Measurements from ENCODE around the gene MC1R. TPM values are rescaled to one million over a fixed set of nuclear protein-coding genes. Genes with fewer than 3 reads are reported as not detected.
"Not testable (repeated sequence)": the region's sequence is repeated elsewhere in the genome, so short reads cannot be mapped to it uniquely, and the experiment has no call there.

Gene MC1R
- total RNA-seq, 1 experiment from 2014 or later, result 13.1 TPM

DNA sequence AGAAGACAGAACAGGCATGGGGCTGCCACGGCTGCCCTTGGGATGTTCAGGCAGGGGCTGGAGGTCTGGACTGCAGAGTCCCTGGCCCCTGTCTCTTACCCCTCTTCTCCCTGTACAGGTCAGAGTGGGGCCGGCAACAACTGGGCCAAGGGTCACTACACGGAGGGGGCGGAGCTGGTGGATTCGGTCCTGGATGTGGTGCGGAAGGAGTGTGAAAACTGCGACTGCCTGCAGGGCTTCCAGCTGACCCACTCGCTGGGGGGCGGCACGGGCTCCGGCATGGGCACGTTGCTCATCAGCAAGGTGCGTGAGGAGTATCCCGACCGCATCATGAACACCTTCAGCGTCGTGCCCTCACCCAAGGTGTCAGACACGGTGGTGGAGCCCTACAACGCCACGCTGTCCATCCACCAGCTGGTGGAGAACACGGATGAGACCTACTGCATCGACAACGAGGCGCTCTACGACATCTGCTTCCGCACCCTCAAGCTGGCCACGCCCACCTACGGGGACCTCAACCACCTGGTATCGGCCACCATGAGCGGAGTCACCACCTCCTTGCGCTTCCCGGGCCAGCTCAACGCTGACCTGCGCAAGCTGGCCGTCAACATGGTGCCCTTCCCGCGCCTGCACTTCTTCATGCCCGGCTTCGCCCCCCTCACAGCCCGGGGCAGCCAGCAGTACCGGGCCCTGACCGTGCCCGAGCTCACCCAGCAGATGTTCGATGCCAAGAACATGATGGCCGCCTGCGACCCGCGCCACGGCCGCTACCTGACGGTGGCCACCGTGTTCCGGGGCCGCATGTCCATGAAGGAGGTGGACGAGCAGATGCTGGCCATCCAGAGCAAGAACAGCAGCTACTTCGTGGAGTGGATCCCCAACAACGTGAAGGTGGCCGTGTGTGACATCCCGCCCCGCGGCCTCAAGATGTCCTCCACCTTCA, 16.2 kb downstream of the MC1R start:
- DNase-seq (ENCODE audit: unreplicated experiment), result no peak
- Mint-ChIP-seq H3K36me3 (ENCODE audit: insufficient read depth, unreplicated experiment) (peaks cover 12% of the 10 kb centered on the region), H3K9me3 (ENCODE audit: unreplicated experiment) (no peaks in the 10 kb centered on the region), H3K27ac (ENCODE audit: low read depth, unreplicated experiment) (no peak overlapping the region), H3K27me3 (ENCODE audit: insufficient read depth, unreplicated experiment) (no peaks in the 10 kb centered on the region), H3K4me3 (ENCODE audit: unreplicated experiment) (no peak overlapping the region), H3K4me1 (ENCODE audit: insufficient read depth, unreplicated experiment) (peaks cover 6% of the 10 kb centered on the region)
- intact Hi-C loops (cut with micrococcal nuclease), result no loop called here
- TF ChIP-seq, protein P1, sequence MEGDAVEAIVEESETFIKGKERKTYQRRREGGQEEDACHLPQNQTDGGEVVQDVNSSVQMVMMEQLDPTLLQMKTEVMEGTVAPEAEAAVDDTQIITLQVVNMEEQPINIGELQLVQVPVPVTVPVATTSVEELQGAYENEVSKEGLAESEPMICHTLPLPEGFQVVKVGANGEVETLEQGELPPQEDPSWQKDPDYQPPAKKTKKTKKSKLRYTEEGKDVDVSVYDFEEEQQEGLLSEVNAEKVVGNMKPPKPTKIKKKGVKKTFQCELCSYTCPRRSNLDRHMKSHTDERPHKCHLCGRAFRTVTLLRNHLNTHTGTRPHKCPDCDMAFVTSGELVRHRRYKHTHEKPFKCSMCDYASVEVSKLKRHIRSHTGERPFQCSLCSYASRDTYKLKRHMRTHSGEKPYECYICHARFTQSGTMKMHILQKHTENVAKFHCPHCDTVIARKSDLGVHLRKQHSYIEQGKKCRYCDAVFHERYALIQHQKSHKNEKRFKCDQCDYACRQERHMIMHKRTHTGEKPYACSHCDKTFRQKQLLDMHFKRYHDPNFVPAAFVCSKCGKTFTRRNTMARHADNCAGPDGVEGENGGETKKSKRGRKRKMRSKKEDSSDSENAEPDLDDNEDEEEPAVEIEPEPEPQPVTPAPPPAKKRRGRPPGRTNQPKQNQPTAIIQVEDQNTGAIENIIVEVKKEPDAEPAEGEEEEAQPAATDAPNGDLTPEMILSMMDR (IDR thresholded peaks at IDR 0.05; ENCODE audit: unreplicated experiment), result no peak
- ChIA-PET POLR2A (no interaction called here), CTCF (no interaction called here)
- no TSS peak for BruUV-seq (replicated peaks)

DNA sequence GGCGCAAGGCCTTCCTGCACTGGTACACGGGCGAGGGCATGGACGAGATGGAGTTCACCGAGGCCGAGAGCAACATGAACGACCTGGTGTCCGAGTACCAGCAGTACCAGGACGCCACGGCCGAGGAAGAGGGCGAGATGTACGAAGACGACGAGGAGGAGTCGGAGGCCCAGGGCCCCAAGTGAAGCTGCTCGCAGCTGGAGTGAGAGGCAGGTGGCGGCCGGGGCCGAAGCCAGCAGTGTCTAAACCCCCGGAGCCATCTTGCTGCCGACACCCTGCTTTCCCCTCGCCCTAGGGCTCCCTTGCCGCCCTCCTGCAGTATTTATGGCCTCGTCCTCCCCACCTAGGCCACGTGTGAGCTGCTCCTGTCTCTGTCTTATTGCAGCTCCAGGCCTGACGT, 17.0 kb downstream of the MC1R start:
- BruUV-seq (replicated peaks), result not testable (repeated sequence)

DNA sequence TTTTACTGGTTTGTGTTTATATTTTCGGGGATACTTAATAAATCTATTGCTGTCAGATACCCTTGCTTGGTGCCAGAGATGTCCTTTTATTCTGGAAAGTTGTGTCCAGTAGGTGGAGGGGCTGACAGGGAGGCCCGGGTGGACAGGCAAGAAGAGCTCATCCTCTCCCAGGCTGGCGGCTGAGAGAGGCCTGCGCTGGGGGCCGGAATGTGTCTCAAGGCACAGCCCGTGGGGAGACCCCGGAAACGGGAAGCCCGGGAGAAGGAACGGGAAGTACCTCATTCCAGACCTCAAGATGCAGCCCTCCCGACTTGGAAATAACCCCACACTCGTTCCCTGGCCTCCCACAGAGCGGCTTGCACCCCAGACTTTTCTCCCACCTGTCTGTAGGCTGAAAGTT, 17.4 kb downstream of the MC1R start:
- H3K4me3 Mint-ChIP-seq (ENCODE audit: unreplicated experiment), result no peak overlapping the region
- no peaks in the 10 kb centered on the region for H3K27me3 Mint-ChIP-seq (ENCODE audit: insufficient read depth, unreplicated experiment)
- ChIA-PET POLR2A (no interaction called here), CTCF (no interaction called here)
- no peak for DNase-seq (ENCODE audit: unreplicated experiment)
- H3K36me3 Mint-ChIP-seq (ENCODE audit: insufficient read depth, unreplicated experiment), result peaks cover 9% of the 10 kb centered on the region
- intact Hi-C loops (cut with micrococcal nuclease), result no loop called here
- BruUV-seq (replicated peaks), result no TSS peak
- peaks cover 6% of the 10 kb centered on the region for H3K4me1 Mint-ChIP-seq (ENCODE audit: insufficient read depth, unreplicated experiment)
- H3K9me3 Mint-ChIP-seq (ENCODE audit: unreplicated experiment), result no peaks in the 10 kb centered on the region
- TF ChIP-seq, protein P1 (IDR thresholded peaks at IDR 0.05; ENCODE audit: unreplicated experiment), result no peak
- no peak overlapping the region for H3K27ac Mint-ChIP-seq (ENCODE audit: low read depth, unreplicated experiment)

More for the DNA sequence above, 17.0 kb downstream of the MC1R start:
- H3K4me1 Mint-ChIP-seq (ENCODE audit: insufficient read depth, unreplicated experiment); DNase-seq (ENCODE audit: unreplicated experiment); H3K9me3 Mint-ChIP-seq (ENCODE audit: unreplicated experiment); intact Hi-C loops (cut with micrococcal nuclease); H3K4me3 Mint-ChIP-seq (ENCODE audit: unreplicated experiment); CTCF ChIA-PET; H3K27ac Mint-ChIP-seq (ENCODE audit: low read depth, unreplicated experiment); H3K27me3 Mint-ChIP-seq (ENCODE audit: insufficient read depth, unreplicated experiment); POLR2A ChIA-PET: not testable (repeated sequence)
- H3K36me3 Mint-ChIP-seq (ENCODE audit: insufficient read depth, unreplicated experiment), result peaks cover 12% of the 10 kb centered on the region

DNA sequence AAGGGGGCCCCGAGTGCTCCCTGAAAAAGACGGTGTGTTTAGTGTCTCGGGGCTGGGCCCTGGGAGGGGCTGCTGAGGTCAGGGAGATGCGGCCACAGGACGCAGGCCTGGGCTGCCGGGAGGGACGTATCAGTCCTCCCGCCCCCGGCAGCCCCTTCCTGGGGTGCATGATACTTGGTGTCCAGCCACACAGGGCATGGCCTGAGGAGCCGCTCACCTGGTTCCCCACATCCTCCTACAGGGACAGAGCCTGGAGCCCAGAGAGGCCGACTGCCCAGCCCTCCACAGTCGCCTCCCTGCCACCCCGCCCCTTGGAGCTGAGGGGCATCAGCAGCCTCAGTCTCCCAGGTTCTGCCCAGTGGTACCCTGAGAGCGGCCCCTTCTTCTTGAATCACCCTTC, 17.8 kb downstream of the MC1R start:
- intact Hi-C loops (cut with micrococcal nuclease), result no loop called here
- Mint-ChIP-seq H3K27me3 (ENCODE audit: insufficient read depth, unreplicated experiment) (no peaks in the 10 kb centered on the region), H3K4me1 (ENCODE audit: insufficient read depth, unreplicated experiment) (peaks cover 6% of the 10 kb centered on the region), H3K4me3 (ENCODE audit: unreplicated experiment) (no peak overlapping the region), H3K36me3 (ENCODE audit: insufficient read depth, unreplicated experiment) (peaks cover 8% of the 10 kb centered on the region), H3K27ac (ENCODE audit: low read depth, unreplicated experiment) (no peak overlapping the region), H3K9me3 (ENCODE audit: unreplicated experiment) (no peaks in the 10 kb centered on the region)
- no TSS peak for BruUV-seq (replicated peaks)
- ChIA-PET POLR2A (no interaction called here), CTCF (interaction anchor here (0.6 to 0.7 kb wide), 2 partner anchors 38 to 76 kb away, joined by 3 read pairs; no protein-coding TSS in a partner anchor)
- TF ChIP-seq, protein P1 (IDR thresholded peaks at IDR 0.05; ENCODE audit: unreplicated experiment), result no peak
- DNase-seq (ENCODE audit: unreplicated experiment), result no peak

All from MCF 10A (cell line).